Calu3 (cell line): ENCODE measurements around the gene CRELD2. TPM values are rescaled to one million over a fixed set of nuclear protein-coding genes. Genes with fewer than 3 reads are reported as not detected.

Experiments used
- BruUV-seq: library from RNA; stranded (reverse); fragments of 400-500 nt; replicated peaks from 2 replicates; lab custom pipeline; 2021; lab: Mats Ljungman, UMichigan
- CTCF ChIA-PET: fragments of 300-600 bp; sonication (Branson Sonifier 250); formaldehyde crosslinking; loops from one replicate; lab custom pipeline; 2022; ENCODE audit warnings: antibody characterized with exemption; lab: Charles Lee
- DNase-seq: peaks from one replicate; pipeline ENCODE4 v3.0.0; 2022
- H3K27ac Mint-ChIP-seq: one replicate; pipeline ENCODE4 v1.8.0; 2022; ENCODE audit warnings: mixed read lengths; ENCODE audit not compliant: unreplicated experiment
- H3K27me3 Mint-ChIP-seq: one replicate; pipeline ENCODE4 v1.8.0; 2022; ENCODE audit warnings: mixed read lengths; ENCODE audit not compliant: unreplicated experiment
- H3K36me3 Mint-ChIP-seq: one replicate; pipeline ENCODE4 v1.8.0; 2022; ENCODE audit warnings: mild to moderate bottlenecking, moderate library complexity, mixed read lengths; ENCODE audit not compliant: insufficient read depth, unreplicated experiment
- H3K4me1 Mint-ChIP-seq: one replicate; pipeline ENCODE4 v1.8.0; 2022; ENCODE audit warnings: mild to moderate bottlenecking, low read depth, mixed read lengths; ENCODE audit not compliant: unreplicated experiment
- H3K4me3 Mint-ChIP-seq: one replicate; pipeline ENCODE4 v1.8.0; 2022; ENCODE audit warnings: mild to moderate bottlenecking, low read depth, moderate library complexity, mixed read lengths; ENCODE audit not compliant: unreplicated experiment
- H3K9me3 Mint-ChIP-seq: one replicate; pipeline ENCODE4 v1.8.0; 2022; ENCODE audit warnings: low read depth, mixed read lengths; ENCODE audit not compliant: unreplicated experiment
- intact Hi-C: fragments of 100-400 bp; cut with micrococcal nuclease; formaldehyde crosslinking; loops from one replicate; pipeline ENCODE4 v1.10.0; 2022; ENCODE audit not compliant: unreplicated experiment
- total RNA-seq: library from RNA; stranded (reverse); gene quantifications from 2 replicates; pipeline ENCODE4 v1.2.3, GENCODE V29; 2022
- TF ChIP-seq, protein P1 (sequence below): fragments of 200-600 bp; IDR thresholded peaks from one replicate; pipeline ENCODE4 v1.8.0; 2022; ENCODE audit warnings: antibody characterized with exemption; ENCODE audit not compliant: unreplicated experiment

The CRELD2 gene
- total RNA-seq, 1 experiment from 2014 or later = 64.6 TPM

DNA sequence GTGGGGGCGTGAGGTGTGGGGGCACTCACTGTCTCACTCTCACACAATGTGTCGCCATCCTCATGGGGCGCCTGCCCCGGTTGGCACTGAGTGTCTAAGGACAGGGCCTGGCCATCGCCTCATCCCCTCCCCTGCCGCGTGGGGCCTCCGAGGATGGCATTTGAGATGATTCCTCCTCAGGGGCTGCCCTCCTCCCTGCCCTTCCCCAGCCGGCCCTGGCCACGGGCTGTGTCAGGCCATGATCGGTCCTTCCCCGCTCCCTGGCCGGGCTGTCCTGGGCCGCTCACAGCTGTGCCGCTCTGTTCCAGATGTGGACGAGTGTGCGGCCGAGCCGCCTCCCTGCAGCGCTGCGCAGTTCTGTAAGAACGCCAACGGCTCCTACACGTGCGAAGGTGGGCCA is 4.5 kb downstream of the CRELD2 start:
- no peaks in the 10 kb centered on the region for H3K9me3 Mint-ChIP-seq
- CTCF ChIA-PET = no interaction called here
- no peaks in the 10 kb centered on the region for H3K27me3 Mint-ChIP-seq
- TF ChIP-seq, protein P1, sequence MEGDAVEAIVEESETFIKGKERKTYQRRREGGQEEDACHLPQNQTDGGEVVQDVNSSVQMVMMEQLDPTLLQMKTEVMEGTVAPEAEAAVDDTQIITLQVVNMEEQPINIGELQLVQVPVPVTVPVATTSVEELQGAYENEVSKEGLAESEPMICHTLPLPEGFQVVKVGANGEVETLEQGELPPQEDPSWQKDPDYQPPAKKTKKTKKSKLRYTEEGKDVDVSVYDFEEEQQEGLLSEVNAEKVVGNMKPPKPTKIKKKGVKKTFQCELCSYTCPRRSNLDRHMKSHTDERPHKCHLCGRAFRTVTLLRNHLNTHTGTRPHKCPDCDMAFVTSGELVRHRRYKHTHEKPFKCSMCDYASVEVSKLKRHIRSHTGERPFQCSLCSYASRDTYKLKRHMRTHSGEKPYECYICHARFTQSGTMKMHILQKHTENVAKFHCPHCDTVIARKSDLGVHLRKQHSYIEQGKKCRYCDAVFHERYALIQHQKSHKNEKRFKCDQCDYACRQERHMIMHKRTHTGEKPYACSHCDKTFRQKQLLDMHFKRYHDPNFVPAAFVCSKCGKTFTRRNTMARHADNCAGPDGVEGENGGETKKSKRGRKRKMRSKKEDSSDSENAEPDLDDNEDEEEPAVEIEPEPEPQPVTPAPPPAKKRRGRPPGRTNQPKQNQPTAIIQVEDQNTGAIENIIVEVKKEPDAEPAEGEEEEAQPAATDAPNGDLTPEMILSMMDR = no peak
- peaks cover 62% of the 10 kb centered on the region for H3K36me3 Mint-ChIP-seq
- no TSS peak for BruUV-seq
- DNase-seq = no peak
- H3K27ac Mint-ChIP-seq = no peak overlapping the region
- no peak overlapping the region for H3K4me3 Mint-ChIP-seq
- intact Hi-C loops = no loop called here
- H3K4me1 Mint-ChIP-seq = no peaks in the 10 kb centered on the region

DNA sequence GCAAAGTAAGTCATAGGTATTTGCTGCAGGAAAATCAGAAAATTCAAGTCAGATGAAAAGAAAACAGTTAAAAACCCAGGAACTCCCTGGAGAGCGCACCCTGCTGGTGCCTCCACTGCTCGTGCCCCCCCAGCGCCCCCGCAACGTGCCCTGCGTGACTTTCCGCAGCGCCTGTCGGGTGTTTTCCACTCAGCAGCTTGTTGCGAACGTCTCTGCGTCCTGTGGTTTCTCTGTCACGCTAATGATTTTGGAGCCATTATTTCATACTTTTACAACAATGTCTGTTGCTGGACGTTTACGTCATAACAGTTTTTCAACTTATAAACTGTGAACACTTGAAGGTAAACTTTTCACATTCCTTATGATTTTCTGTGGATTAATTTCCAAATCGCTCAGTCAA is 5.0 kb downstream of the CRELD2 start:
- TF ChIP-seq, protein P1 = no peak
- Mint-ChIP-seq H3K36me3 (peaks cover 62% of the 10 kb centered on the region), H3K27me3 (no peaks in the 10 kb centered on the region), H3K9me3 (no peaks in the 10 kb centered on the region), H3K4me1 (no peaks in the 10 kb centered on the region), H3K4me3 (no peak overlapping the region), H3K27ac (no peak overlapping the region)
- CTCF ChIA-PET = no interaction called here
- no TSS peak for BruUV-seq
- DNase-seq = no peak
- intact Hi-C loops = no loop called here

DNA sequence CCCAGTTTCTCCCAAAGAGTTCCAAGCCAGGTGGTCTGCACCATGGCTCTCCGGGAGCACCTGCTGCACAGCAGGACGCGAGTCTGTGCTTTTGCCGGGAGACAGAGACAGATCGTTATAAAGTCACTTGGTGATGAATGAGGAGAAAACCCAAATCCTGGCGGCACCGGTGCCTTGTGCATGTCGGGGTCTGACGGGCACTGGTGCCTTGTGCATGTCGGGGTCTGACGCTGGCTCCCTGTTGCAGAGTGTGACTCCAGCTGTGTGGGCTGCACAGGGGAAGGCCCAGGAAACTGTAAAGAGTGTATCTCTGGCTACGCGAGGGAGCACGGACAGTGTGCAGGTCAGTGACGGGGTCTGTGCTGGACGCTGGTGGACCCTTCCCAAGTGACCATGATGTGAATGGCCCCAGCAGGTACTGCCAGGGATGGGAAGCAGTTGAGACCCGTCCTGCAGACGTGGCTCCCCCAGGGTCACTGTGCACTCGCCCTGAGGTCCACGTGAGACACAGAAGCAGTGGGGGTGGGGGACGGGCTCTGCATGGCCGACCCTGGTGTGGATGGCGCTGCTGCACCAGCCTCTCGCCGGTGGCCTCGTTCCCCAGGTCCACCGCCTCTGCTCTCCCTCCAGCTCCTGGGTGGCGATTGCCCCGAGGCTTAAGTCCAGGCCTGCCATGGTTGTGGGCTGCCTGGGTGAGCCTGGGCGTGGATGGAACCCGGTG is 5.8 kb downstream of the CRELD2 start:
- no TSS peak for BruUV-seq
- TF ChIP-seq, protein P1 = no peak
- CTCF ChIA-PET = no interaction called here
- H3K4me3 Mint-ChIP-seq = no peak overlapping the region
- H3K27ac Mint-ChIP-seq = no peak overlapping the region
- no peak for DNase-seq
- intact Hi-C loops = no loop called here
- H3K9me3 Mint-ChIP-seq = no peaks in the 10 kb centered on the region
- no peaks in the 10 kb centered on the region for H3K4me1 Mint-ChIP-seq
- peaks cover 57% of the 10 kb centered on the region for H3K36me3 Mint-ChIP-seq
- no peaks in the 10 kb centered on the region for H3K27me3 Mint-ChIP-seq

DNA sequence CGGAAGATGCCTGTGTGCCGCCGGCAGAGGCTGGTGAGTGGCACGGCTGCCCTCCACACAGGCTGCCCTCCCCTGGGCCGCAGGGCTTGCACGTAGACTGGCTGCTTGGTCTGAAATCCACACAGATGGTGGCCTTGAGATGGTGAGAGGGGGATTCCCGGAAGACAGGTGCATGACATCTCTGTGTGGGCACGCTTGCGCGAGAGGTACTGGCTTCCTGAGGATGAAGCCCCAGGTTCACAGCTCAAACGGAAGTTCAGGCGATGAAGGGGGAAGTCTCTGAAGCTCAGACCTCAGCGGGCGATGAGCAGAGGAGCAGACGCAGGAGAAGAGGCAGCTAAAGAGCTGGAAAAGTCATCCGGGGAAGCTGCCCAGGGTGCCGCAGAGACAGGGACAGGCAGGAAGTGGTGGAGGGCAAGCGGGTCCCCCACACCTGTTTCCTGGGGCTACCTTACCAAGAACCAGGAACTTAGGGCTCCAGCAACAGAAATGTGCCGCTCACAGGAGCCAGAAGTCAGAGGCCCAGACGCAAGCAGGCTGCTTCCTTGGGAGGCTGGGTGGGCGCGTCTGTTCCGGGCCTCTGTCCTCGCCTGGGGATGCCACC is 7.2 kb downstream of the CRELD2 start:
- Mint-ChIP-seq H3K4me3 (no peak overlapping the region), H3K27ac (no peak overlapping the region), H3K36me3 (peaks cover 47% of the 10 kb centered on the region), H3K9me3 (no peaks in the 10 kb centered on the region), H3K27me3 (no peaks in the 10 kb centered on the region), H3K4me1 (peaks cover 2% of the 10 kb centered on the region)
- intact Hi-C loops = no loop called here
- CTCF ChIA-PET = interaction anchor here (0.7 kb wide), 1 partner anchor 105 kb away, joined by 4 read pairs; no protein-coding TSS in a partner anchor
- no peak for DNase-seq
- BruUV-seq = no TSS peak
- TF ChIP-seq, protein P1 = no peak
